RPMI7951 (cell line): ENCODE data around the gene AKR1C4. TPM values are rescaled to one million over a fixed set of nuclear protein-coding genes. Genes with fewer than 3 reads are reported as not detected.
"Not testable (repeated sequence)": the region's sequence is repeated elsewhere in the genome, so short reads cannot be mapped to it uniquely, and the experiment has no call there.

Source experiments
- DNase-seq: peaks from one replicate; pipeline ENCODE4 v3.0.0-alpha.2; 2012; ENCODE audit warnings: low read depth
- total RNA-seq: library from RNA; depleted of rRNA; stranded (reverse); fragments of >200 nt; shearing (Covaris generic); gene quantifications from 2 replicates; pipeline ENCODE4 v1.2.3, GENCODE V29; 2014

The AKR1C4 gene
- total RNA-seq, 1 experiment from 2014 or later: not detected

DNA sequence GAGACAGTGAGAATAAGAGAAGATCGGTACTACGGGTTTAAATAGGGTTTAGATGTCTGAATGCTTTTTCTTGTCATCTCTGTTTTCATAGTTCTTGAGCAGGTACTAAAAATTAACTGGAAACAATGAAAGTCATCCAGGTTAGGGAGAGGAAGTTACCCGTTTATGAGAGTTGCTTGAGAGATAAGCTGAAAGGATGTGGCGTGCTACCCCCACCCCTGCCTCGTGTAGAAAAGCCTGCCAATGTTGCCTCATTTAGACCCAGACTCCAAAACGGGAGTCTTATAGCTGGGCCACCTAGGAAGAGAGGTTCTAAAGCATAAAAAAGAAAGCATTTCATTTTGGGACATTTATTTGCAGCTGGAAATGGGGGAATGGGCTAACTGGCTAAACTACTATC lies 10.2 kb downstream of the AKR1C4 start:
- DNase-seq: no peak

DNA sequence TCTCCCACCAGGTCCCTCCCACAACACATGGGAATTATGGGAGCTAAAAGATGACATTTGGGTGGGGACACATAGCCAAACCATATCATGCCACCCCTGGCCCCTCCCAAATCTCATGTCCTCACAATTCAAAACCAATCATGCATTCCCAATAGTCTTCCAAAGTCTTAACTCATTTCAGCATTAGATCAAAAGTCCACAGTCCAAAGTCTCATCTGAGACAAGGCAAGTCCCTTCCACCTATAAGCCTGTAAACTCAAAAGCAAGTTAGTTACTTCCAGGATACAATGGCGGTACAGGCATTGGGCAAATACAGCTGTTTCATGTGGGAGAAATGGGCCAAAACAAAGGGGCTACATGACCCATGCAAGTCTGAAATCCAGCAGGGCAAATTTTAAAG lies 13.1 kb downstream of the AKR1C4 start:
- not testable (repeated sequence) for DNase-seq

DNA sequence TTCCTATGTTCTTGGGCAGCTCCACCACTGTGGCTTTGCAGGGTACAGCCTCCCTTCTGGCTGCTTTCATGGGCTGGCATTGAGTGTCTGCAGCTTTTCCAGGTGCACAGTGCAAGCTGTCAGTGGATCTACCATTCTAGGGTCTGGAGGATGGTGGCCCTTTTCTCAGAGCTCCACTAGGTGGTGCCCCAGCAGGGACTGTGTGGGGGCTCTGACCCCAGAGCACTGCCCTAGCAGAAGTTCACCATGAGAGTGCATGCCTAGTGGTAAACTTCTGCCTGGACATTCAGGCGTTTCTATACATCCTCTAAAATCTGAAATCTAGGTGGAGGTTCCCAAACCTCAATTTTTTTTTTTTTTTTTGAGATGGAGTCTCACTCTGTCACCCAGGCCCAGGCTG lies 13.6 kb downstream of the AKR1C4 start:
- DNase-seq: peak; percentile 14

DNA sequence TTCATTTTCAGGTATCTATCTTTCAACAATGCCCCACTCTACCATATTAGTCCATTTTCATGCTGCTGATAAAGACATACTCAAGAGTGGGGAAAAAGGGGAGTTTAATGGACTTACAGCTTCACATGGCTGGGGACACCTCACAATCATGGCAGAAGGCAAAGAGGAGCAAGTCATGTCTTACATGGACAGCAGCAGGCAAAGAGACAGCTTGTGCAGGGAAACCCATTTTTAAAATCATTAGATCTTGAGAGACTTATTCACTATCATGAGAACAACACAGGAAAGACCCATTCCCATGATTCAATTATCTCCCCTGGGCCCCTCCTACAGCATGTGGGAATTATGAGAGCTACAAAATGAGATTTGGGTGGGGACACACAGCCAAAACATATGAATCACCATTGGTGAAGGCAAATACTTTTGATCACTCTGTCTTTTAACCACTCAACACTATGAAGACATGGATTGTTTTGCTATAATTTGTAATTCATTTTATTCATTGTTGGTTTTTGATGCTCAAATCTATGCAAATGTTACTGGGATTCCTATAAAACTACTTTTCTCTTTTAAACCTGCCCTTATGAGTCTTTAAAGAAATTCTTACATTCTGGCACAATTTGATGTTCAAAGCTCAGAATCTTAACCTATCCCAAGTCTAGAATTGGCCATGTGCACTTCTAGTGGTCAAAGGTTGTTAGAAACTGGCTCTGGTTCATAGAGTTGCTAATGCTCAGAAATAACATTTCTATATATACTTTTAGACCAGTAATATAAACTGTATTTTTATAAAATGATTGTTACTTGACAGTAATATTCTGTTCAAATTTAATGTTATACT lies 15.3 kb downstream of the AKR1C4 start:
- no peak for DNase-seq

DNA sequence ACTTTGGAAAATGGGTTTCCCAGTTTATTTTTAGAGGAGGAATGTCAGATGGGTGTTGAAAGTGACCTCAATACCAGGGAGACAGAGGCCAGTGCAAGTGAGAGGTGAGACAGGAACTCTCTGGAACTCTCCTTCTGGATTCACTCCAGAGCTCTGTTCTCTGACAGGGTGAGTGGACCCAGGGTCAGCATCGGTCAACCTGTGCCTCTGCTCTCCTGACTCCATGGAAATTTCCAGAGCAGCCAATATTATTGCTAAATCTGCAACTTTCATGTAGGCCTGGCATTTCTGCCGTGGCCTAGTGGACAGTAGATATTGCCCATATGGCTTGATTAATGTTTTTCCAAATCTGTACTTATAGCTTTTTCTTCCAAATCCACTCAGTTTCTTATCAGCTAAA lies 20.2 kb downstream of the AKR1C4 start:
- DNase-seq: no peak

DNA sequence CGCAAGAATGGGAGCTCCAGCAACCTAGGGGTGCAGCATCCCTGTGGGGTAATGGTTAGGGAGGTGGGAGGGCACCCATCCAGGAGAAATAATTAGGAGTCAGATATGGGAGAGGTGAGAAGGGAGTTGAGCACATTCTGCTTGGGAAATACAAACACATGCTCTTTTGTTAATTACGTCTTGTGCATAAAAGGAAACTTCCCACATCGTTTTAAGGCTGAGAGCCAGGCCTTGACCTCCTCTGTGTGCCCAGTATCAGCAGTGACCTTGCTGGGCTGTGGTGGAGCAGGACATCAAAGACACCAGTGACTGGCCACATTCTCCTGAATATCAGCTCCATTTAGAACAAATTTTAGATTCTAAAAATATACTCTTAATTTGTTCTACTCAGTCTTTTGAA lies 22.6 kb downstream of the AKR1C4 start:
- DNase-seq: no peak

DNA sequence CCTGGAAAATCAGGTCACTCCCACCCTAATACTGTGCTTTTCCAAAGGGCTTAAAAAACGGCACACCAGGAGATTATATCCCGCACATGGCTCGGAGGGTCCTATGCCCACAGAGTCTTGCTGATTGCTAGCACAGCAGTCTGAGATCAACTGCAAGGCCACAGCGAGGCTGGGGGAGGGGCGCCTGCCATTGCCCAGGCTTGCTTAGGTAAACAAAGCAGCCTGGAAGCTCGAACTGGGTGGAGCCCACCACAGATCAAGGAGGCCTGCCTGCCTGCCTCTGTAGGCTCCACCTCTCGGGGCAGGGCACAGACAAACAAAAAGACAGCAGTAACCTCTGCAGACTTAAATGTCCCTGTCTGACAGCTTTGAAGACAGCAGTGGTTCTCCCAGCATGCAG lies 26.3 kb downstream of the AKR1C4 start:
- DNase-seq: not testable (repeated sequence)

DNA sequence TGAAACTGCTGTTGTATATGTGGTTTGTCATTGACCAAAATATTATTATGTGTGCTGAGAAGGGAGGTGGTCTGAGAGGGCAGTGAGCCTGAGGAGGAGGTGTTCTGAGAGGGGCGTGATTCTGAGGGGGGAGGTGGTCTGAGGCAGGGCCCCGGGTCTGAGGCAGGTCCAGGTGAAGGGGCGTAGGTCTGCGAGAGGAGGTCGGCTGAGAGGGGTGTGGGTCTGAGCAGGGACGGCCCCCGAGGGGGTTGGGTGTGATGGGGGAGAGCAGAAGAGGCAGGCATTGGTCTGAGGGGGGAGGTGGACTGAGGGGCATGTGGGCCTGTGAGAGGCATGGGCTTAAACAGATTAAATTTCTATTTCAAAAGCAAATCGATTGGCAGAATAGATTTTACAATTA lies 32.4 kb downstream of the AKR1C4 start:
- DNase-seq: no peak

DNA sequence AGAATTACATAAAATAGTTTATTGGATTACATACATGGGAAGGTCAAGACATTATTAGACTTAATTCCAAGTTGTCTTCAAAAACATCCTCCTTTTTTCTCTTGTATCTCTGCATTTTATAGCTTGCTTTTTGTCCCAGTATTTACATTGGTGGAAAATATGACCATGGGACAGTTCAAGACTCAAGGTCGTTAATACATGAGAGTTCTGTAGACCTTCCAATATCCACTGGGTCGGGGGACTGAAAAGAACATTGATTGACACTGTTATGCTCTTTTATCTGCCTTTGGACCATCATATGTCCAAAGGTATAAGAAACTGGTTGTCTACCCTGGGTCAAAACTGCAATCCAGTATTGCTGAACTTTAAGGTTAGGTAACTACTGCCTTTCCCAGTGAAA lies 36.7 kb downstream of the AKR1C4 start:
- no peak for DNase-seq

DNA sequence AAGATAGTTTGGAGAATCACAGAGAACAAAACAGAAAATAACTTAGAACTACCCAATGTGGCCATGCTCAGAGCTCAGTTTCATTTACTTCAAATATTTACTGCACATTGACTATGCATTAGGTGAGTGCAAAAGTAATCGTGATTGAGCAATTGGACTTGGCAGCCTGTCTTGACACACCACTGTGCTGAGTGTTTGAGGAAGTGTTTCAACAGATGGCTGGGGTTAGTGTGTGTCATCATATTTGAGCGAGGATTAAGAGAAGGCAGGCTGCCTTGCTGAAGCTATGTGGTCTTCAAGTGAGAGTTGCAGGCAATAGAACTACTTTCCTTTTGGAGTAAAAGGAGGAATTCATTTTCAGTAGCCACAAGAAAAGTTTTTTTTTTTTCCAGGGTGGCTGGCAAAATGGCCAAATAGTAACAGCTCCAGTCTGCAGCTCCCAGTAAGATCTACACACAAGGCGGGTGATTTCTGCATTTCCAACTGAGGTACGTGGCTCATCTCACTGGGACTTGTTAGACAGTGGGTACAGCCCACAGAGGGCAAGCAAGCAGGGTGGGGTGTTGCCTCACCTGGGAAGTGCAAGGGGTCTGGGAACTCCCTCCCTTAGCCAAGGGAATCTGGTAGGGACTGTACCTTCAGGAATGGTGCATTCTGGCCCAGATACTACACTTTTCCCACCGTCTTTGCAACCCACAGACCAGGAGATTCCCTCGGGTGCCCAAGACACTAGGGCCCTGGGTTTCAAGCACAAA lies 37.6 kb downstream of the AKR1C4 start:
- DNase-seq: peak; percentile 72

DNA sequence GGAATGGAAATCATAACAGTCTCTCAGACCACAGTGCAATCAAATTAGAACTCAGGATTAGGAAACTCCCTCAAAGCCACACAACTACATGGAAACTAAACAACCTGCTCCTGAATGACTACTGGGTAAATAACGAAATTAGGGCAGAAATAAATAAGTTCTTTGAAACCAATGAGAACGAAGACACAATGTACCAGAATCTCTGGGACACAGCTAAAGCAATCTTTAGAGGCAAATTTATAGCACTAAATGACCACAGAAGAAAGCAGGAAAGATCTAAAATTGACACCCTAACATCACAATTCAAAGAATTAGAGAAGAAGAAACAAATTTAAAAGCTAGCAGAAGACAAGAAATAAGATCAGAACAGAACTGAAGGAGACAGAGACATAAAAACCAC lies 40.9 kb downstream of the AKR1C4 start:
- not testable (repeated sequence) for DNase-seq

DNA sequence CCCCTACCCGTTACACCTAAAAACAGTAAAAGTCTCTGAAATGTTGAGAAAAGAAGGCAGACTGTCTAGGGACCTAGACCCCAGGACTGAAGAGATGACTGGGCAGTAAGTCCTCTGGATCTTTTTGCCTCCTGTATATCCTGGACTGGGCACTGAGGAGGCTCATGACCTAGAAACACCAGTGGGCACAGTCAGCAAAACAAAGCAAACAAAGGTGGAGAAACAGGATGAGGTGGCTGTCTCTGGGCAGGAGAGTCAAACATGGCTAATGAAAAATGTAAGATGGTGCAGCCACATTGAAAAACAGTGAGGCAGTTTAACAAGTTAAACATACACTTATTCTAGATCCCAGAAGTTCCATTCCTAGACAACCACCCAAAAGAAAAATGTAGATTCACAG lies 45.9 kb downstream of the AKR1C4 start:
- no peak for DNase-seq

DNA sequence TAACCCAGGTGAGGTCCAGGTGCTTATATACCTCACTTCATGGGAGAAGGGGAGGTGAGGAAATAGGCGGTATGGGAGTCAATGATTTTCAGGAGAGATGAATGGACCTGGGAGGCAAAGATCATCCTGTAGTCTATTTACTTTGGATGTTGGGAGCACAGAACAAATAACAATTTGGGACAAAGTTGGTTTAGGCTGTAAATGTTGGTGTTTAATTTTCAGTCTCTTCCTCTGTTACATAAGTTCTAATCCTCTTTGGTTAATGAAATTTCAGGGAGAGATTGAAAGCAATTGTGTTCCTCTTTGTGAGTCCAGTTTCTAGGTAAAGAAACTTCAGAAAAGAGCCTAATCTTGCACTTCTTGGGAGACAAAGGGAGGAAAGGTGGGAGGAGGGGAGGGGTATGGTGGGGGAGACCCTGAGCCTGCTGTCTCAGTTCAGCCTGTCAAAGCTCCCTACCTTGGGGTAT lies 46.9 kb downstream of the AKR1C4 start:
- DNase-seq: no peak

DNA sequence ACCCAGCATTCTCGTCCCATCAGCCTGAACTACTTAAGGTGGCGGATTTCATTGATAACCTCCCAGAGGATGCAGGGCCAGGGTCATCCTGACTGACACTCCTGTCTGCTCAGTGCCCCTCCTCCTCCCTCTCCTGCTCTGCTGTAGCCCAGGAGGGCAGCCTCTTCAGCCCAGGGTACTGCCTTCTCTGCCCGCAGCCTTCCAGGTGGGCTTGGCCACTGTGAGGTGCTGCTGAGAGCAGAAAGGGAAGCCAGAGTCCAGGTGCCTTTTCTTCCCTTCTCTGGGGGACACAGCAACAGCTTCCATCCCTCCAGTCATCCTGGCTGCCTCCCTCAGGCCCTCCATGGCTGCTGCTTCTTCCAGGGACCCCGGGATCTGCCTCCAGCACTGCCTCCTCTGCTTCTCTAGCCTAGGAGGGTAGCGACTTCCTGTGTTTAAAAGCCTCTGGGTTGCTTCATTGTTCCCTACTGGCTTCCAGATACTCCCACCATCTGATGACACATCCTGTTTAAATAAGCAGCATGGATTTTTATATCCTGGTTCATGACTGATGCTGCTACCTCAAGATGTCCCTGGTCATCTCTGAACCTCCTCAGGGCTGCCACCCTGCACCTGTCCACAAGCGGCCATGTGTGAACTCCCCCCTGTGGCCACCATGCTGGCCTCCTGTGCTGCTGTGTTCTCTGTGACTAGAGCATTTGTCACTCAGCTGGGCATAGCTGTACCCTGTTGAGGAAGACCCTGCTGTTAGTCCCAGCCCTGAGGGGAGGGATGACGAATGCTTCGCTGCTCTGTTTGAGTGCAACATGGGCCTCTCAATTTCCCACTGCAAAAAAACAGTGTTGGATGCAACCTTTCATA lies 55.8 kb downstream of the AKR1C4 start:
- DNase-seq: peak; percentile 37

DNA sequence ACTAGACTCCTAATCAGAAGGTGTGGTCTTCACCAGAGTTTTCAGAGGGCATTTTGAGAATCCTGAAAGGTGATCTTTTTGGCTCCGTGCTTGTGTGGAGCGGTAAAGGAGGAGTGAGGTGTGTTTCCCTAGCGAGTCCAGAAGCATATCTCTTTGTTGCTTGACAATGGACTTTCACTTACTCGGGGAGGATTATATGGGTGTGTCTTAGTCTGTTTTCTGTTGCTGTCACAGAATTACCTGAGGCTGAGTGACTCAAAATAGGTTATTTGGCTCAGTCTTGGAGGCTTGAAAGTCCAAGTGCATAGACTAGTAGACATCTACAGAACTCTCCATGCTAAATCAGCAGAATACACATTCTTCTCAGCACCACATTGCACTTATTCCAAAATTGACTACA lies 57.9 kb downstream of the AKR1C4 start:
- DNase-seq: no peak

DNA sequence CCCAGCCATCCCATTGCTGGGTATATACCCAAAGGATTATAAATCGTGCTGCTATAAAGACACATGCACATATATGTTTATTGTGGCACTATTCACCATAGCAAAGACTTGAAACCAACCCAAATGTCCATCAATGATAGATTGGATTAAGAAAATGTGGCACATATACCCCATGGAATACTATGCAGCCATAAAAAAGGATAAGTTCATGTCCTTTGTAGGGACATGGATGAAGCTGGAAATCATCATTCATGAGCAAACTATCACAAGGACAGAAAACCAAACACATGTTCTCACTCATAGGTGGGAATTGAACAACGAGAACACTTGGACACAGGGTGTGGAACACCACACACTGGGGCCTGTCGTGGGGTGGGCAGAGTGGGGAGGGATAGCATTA lies 61.1 kb downstream of the AKR1C4 start:
- DNase-seq: not testable (repeated sequence)

DNA sequence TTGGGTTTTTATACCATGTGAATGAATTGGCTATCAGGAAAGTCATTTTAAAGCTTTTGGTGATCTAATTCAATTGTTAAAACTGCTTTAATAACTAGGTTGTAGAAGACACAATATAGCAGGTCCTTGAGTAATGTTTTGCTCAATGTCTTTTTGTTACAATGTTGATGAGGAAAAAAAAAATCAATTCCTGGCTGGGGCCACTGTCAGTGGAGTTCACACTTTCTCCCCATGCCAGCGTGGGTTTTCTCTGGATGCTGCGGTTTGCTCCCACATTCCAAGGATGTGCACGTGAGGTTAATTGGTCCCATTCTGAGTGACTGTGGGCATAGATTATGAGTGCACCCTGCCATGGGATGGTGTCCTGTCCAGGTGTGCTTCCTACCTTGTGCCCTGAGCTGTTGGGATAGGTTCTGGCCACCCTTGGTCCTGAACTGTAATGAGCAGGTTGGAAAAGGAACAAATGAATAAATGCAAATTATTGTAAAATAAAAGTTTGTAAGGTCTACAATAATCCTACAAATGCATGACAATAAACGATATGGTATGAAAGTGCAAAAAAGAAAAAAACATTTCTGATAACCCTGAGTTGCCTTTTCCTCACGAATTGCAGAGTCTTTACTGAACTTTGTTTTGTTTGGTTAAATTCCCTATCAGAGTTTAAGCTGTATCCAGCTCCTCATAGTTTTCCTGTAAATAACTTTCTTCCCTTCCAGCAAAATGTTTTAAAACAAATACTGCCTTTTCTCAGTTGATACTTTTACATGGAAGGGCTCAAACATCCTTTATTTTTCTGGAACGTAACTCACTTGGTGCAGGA lies 62.7 kb downstream of the AKR1C4 start:
- no peak for DNase-seq

DNA sequence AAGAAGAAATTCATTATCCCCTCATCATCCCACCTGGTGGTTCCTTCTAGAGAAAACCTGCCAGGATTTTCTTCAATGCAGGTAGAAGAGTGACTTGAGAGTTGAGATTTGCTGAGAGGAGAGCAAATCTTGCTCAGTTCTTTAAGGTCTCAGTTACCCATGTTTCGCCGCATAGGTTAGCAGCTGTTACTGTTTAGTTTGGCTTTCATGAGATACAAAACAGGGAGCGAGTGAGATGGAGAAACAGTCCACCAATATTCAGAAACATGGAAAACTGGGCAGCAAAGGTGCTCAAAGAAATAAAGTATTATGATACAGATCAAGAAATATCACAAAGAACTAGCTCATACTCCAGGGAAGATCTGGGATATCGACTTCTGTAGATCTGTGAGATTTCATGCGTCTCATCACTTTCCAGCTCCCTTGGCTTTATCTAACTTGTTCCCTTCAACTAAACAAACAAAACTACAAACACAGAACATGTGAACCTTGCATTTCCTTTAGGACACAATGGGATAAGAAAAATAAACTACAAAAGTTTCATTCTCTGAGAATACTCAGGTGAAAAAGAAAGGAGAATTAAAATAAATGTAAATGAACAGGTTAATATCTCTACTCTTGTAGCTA lies 63.4 kb downstream of the AKR1C4 start:
- DNase-seq: no peak

DNA sequence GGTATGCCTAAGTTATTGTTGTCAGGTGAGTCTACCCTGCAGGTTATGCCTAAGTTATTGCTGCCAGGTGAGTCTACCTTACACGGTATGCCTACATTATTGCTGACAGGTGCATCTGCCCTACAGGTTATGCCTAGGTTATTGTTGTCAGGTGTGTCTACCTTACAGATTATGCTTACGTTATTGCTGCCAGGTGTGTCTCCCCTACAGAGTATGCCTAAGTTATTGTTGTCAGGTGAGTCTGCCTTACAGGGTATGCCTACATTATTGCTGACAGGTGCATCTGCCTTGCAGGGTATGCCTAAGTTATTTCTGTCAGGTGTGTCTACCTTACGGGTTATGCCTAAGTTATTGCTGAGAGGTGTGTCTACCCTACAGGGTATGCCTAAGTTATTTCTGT lies 64.2 kb downstream of the AKR1C4 start:
- no peak for DNase-seq

DNA sequence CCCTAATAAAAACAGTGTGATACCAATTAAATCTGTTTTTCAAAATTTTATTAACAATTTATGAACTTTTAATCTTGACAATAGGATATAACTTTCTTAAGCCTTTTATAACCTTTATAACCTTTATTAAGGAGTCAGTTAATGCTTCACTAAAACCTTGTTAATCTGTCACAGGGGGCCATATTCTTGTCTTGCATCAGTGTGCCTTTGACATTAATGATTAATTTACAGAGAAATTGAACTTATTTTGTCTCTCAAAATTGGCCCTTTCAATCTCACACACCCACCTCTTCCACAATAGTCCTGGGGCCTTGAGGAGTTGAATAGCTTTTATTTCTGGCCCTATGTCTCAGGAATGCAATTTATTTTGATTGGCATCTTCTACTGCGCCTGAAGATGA lies 68.5 kb downstream of the AKR1C4 start:
- DNase-seq: no peak

DNA sequence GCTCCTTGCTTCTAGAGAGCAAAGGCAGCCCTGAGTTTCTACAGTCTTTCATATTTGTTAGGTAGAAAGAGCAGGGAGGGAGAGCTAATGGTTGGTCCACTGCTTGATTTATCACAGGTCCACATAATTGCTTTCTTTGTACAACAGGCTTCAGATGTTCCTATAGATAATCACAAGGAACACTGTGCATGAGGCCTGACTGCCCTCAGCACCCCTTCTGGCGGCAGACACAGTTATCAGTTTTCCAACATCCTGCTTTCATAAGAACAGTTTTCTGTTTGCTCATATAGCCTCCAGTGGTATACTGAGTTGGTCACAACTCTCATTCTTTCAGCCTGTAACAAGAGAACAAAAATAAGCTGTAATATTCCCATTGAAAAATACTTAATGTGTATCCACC lies 69.7 kb downstream of the AKR1C4 start:
- no peak for DNase-seq
